GM19397 (cell line): ENCODE results near the gene GNMT.

Experiments used
- ATAC-seq: cut with Tn5 transposase; IDR thresholded peaks from one replicate; pipeline ENCODE4 v1.9.1; 2021; ENCODE audit warnings: mild to moderate bottlenecking, moderate library complexity; ENCODE audit not compliant: unreplicated experiment

Gene GNMT

GRCh38 chr6:42960243-42961019, at the start of gene GNMT:
TSS of gene GNMT (plus strand) at chr6:42960754. CDS start at chr6:42960768, 14 bp downstream.
- ATAC-seq, result no peak

GRCh38 chr6:42911171-42912021, 49.2 kb upstream of the GNMT start:
- ATAC-seq, result no peak

DNA sequence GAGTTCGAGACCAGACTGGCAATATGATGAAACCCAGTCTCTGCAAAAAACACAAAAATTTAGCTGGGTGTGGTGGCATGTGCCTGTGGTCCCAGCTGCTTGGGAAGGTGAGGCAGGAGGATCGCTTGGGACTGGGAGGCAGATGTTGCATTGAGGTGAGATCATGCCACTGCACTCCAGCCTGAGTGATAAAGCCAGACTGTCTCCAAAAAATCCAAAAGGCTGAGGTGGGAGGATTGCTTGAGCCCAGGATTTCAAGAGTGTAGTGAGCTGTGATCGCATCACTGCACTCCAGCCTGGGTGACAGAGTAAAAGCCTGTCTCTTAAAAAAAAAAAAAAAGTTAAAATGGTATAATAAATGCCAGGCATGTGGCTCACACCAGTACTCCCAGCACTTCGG, 46.0 kb upstream of the GNMT start:
- no peak for ATAC-seq

GRCh38 chr6:42915732-42916131, 44.8 kb upstream of the GNMT start, which contains the start of gene PTCRA:
TSS of gene PTCRA (plus strand) at chr6:42916053. CDS start at chr6:42916070, 17 bp downstream.
- no peak for ATAC-seq

DNA sequence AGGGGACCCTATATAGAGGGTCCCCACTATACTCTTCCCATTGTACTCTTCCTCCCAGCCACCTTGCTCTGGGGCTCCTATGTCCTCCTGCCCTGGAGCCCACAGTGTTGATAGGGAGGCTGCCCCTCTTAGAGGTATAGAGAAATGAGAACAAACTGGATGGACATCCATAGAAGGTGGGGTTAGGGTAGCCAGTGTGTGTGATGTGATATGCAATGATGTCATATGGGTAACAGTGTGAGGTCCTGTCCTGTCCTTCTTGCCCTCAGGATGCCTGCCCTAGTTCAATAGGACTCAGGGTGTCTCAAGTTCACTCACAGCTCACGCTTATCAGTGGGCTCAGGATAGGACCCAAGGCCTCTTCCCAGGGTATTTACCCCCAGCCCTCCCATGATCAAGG, 44.3 kb upstream of the GNMT start:
- no peak for ATAC-seq

DNA sequence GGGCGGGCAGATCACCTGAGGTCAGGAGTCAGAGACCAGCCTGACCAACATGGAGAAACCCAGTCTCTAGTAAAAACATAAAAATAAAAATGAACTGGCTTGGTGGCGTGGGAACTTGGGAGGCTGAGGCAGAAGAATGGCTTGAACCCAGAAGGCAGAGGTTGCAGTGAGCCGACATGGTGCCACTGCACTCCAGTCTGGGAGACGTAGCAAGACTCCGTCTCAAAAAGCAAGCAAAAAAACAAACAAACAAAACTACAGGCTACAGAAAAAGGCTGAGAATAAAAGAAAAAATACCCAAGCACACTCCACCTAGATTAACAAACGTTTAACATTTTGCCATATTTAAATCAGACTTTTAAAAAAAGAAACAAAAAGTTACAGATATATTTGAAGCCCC, 38.8 kb upstream of the GNMT start:
- no peak for ATAC-seq

DNA sequence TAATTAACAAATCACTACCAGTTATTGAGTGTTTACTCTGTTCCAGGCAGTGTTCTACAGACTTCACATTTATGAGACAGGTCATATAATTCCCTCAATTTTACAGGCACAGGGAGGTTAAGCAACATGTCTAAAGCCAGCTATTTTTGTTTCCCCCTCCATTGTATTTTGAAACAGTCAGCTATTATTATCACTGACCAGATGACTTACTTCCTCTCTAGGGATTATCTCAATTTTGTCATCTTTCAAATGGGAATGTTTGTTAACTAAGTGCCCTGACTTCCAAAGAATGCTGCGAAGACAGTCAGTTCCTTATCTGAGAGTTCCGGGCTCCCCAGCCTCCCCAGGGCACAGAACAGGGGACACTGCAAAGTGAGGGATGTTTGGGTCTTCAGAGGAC, 36.9 kb upstream of the GNMT start:
- no peak for ATAC-seq

DNA sequence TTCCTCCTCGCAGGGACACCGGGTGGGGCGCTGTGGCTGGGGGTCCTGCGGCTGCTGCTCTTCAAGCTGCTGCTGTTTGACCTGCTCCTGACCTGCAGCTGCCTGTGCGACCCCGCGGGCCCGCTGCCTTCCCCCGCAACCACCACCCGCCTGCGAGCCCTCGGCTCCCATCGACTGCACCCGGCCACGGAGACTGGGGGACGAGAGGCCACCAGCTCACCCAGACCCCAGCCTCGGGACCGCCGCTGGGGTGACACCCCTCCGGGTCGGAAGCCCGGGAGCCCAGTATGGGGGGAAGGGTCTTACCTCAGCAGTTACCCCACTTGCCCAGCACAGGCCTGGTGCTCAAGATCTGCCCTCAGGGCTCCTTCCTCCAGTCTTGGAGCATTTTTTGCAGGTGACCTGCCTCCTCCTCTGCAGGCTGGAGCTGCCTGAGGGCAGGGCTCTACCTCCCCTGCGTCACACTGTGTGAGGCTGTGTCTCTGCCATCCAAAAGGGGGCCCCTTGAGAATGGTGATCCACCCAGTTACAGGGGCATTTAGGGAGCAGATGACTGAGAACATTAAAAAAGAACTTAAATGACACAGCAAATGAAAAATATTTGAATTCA, 35.2 kb upstream of the GNMT start:
- ATAC-seq, result no peak

DNA sequence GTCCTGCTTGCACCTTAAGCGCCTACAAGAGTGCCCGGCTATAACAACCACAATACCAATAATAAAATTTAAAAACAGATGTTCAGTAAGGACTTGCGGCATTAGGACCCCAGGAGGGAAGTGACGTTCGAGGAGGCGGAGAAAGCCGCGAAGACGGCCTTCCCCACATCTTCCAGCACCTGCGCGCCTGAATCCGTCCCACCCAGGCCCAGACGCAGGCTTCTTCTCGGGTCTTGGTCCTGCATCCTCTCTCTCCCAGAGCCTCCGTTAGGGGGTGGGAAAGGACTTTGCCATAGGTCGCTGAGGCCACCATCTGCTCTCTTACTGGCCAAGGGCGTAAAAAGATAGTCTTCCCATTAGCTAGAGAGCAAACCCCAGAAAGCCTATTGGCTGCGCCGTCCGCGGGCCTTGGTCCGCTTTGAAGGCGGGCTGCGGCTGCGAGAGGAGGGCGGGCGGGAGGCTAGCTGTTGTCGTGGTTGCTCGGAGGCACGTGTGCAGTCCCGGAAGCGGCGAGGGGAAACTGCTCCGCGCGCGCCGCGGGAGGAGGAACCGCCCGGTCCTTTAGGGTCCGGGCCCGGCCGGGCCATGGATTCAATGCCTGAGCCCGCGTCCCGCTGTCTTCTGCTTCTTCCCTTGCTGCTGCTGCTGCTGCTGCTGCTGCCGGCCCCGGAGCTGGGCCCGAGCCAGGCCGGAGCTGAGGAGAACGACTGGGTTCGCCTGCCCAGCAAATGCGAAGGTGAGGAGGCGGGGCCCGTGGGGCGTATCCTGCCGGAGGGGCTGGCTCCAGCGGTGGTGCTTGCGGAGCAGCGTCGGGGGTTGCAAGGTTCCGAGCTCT, 31.4 kb upstream of the GNMT start, which contains the start of gene CNPY3:
Gene CNPY3 (plus strand): TSS at position 495 of the 835 bp plus-strand sequence. CDS start 91 bp downstream, at position 586.
- peak; percentile 75 for ATAC-seq

DNA sequence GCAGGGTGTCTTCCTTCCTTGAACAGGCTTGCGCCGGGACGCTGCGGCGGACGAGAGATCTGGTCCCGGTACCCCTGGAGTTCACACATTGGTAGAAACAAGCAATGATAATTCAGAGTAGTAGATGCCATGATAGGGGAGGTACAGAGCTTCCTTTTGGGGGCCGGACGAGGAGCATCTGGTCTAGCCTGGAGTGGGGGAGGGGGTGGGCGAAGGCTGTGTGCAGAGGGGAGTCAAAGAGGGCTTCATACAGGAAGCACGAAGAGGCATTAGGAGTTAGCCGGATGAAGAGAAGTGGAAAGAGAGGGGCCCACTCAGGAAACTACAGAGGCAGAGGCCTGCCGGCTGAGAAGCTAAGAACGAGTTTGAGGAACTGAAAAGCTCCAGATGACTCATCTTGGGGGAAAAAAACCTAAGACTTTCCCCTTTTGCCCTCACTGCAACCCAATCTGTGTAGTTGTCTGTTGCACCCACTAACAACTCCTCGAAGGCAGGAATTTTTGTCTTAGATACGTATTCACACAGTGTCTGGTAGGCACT, 30.7 kb upstream of the GNMT start:
- peak; percentile 53 for ATAC-seq

- ATAC-seq, result no peak
Observed at GRCh38 chr6:42932412-42932811, 28.1 kb upstream of the GNMT start.

GRCh38 chr6:42933205-42933604, 27.3 kb upstream of the GNMT start:
- ATAC-seq, result no peak

DNA sequence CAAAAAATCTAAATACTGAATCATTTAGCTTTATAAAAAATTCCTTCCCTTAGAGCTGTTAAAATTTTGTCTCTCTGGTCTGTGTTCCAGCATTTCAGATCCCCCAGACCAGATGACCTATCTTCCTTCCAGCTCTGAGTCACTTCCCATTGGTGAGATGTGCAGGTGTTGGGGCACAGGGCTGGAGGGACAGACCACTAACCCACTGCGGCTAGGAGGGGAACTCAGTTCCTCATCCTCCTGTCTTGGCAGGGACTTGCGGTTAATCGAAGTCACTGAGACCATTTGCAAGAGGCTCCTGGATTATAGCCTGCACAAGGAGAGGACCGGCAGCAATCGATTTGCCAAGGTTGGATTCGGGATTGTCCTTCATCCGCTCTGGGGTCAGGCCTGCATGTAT, 25.2 kb upstream of the GNMT start:
- no peak for ATAC-seq

- no peak for ATAC-seq
Observed at GRCh38 chr6:42936398-42936797, 24.2 kb upstream of the GNMT start.

DNA sequence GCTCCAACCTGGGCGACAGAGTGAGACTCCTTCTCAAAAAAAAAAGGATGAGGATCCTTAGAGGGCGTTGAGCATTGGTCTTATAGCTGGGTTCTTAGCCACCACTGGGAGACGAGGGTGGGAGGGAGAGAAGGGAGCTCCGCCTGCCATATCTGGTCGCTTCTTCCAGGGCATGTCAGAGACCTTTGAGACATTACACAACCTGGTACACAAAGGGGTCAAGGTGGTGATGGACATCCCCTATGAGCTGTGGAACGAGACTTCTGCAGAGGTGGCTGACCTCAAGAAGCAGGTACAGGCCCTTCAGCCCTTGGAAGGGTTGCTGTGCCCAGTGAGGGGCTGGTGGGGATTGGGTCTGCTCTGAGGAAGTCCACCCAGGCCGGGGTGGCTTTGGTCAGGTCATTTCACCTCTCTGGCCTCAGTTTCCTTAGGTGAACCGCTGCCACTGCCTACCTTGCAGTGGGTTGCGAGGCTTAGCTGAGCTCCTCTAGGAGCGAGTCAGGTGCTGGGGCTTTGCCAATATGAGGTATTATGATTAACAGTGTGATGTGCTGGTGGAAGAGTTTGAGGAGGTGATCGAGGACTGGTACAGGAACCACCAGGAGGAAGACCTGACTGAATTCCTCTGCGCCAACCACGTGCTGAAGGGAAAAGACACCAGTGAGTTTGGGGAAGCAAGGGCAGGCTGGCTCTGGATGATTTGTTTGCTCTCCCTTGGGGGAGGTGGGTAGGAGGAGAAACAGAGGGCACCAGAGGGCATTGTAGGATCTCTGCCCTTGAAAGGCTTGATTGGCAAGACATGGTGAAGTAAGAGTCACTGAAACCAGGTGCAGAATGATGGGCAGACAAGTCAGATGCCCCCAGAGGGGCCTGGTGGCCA, 22.8 kb upstream of the GNMT start:
- ATAC-seq, result no peak

- no peak for ATAC-seq
Observed at GRCh38 chr6:42938428-42938796, 22.1 kb upstream of the GNMT start.

GRCh38 chr6:42938987-42939809, 21.4 kb upstream of the GNMT start:
- no peak for ATAC-seq

DNA sequence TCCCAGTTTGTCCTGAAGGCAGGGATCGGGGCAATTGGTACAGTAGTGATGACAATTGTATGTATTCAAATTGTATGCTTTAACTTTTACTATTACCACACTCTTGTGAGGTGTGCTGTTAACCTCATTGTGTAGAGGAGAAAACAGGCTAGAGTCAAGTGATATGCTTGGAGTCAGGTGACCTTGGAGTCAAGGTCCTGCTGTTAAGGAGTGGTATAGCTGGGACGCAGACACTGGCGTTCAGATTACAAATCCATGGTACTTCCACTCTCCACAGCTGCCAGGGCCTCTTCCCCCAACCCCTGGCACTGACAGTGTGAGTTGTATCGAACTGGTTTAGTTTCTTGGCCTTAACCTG, 20.8 kb upstream of the GNMT start:
- ATAC-seq, result no peak
